ENCODE data around the gene PHEX. TPM values are rescaled to one million over a fixed set of nuclear protein-coding genes. Genes with fewer than 3 reads are reported as not detected.

Gene PHEX
- total RNA-seq, 1 experiment from 2014 or later: 1.3 TPM

- 0 out of 2 replicates have a peak, but pooled peaks cover 6% of the 10 kb centered on the region for H3K36me3 ChIP-seq (ENCODE audit: insufficient read depth, low read length)
- no peaks in the 10 kb centered on the region for H3K4me1 ChIP-seq (ENCODE audit: low read length)
- no peak for DNase-seq
- H2AFZ ChIP-seq (ENCODE audit: low read length): no peak overlapping the region
- no peaks in the 10 kb centered on the region for H4K20me1 ChIP-seq (ENCODE audit: insufficient read depth, low read depth, low read length)
- H3K27ac ChIP-seq (ENCODE audit: low read length): no peak overlapping the region
- no peak overlapping the region for H3K4me3 ChIP-seq (ENCODE audit: low read length)
- H3K9me3 ChIP-seq (ENCODE audit: low read length): no peaks in the 10 kb centered on the region
- H3K9me2 ChIP-seq (replicated peaks; ENCODE audit: insufficient read depth, low read length): no peaks in the 10 kb centered on the region
- no peak overlapping the region for H3K4me2 ChIP-seq (ENCODE audit: low read depth, low read length, poor library complexity, severe bottlenecking)
- H3K79me2 ChIP-seq (ENCODE audit: low read length): no peaks in the 10 kb centered on the region
- H3K27me3 ChIP-seq (ENCODE audit: low read length): no peaks in the 10 kb centered on the region
- no peak overlapping the region for H3K9ac ChIP-seq (ENCODE audit: low read length)
Observed at GRCh38 chrX:21998037-21998436, 34.1 kb upstream of the PHEX start.

- Histone ChIP-seq H3K4me1 (ENCODE audit: low read length) (no peaks in the 10 kb centered on the region), H4K20me1 (ENCODE audit: insufficient read depth, low read depth, low read length) (no peaks in the 10 kb centered on the region), H3K4me3 (ENCODE audit: low read length) (no peak overlapping the region), H3K9me3 (ENCODE audit: low read length) (no peaks in the 10 kb centered on the region), H3K36me3 (ENCODE audit: insufficient read depth, low read length) (no peaks in the 10 kb centered on the region), H2AFZ (ENCODE audit: low read length) (no peak overlapping the region), H3K79me2 (ENCODE audit: low read length) (no peaks in the 10 kb centered on the region), H3K9ac (ENCODE audit: low read length) (no peak overlapping the region), H3K4me2 (ENCODE audit: low read depth, low read length, poor library complexity, severe bottlenecking) (no peak overlapping the region), H3K27me3 (ENCODE audit: low read length) (no peaks in the 10 kb centered on the region), H3K27ac (ENCODE audit: low read length) (no peak overlapping the region), H3K9me2 (replicated peaks; ENCODE audit: insufficient read depth, low read length) (no peaks in the 10 kb centered on the region)
- no peak for DNase-seq
Observed at GRCh38 chrX:22004866-22005265, 27.3 kb upstream of the PHEX start.

GRCh38 chrX:22012051-22012450 is 20.1 kb upstream of the PHEX start:
- Histone ChIP-seq H2AFZ (ENCODE audit: low read length) (no peak overlapping the region), H3K9ac (ENCODE audit: low read length) (no peak overlapping the region), H3K27ac (ENCODE audit: low read length) (no peak overlapping the region), H3K4me2 (ENCODE audit: low read depth, low read length, poor library complexity, severe bottlenecking) (no peak overlapping the region), H3K36me3 (ENCODE audit: insufficient read depth, low read length) (no peaks in the 10 kb centered on the region), H3K4me3 (ENCODE audit: low read length) (no peak overlapping the region), H3K79me2 (ENCODE audit: low read length) (no peaks in the 10 kb centered on the region), H3K9me3 (ENCODE audit: low read length) (no peaks in the 10 kb centered on the region), H3K4me1 (ENCODE audit: low read length) (no peaks in the 10 kb centered on the region), H4K20me1 (ENCODE audit: insufficient read depth, low read depth, low read length) (no peaks in the 10 kb centered on the region), H3K9me2 (replicated peaks; ENCODE audit: insufficient read depth, low read length) (no peaks in the 10 kb centered on the region), H3K27me3 (ENCODE audit: low read length) (no peaks in the 10 kb centered on the region)
- no peak for DNase-seq

GRCh38 chrX:22012931-22013330 is 19.2 kb upstream of the PHEX start:
- no peak overlapping the region for H3K4me2 ChIP-seq (ENCODE audit: low read depth, low read length, poor library complexity, severe bottlenecking)
- H3K36me3 ChIP-seq (ENCODE audit: insufficient read depth, low read length): no peaks in the 10 kb centered on the region
- no peaks in the 10 kb centered on the region for H3K9me3 ChIP-seq (ENCODE audit: low read length)
- no peak overlapping the region for H3K9ac ChIP-seq (ENCODE audit: low read length)
- no peaks in the 10 kb centered on the region for H3K4me1 ChIP-seq (ENCODE audit: low read length)
- no peak overlapping the region for H3K4me3 ChIP-seq (ENCODE audit: low read length)
- no peaks in the 10 kb centered on the region for H3K27me3 ChIP-seq (ENCODE audit: low read length)
- no peaks in the 10 kb centered on the region for H4K20me1 ChIP-seq (ENCODE audit: insufficient read depth, low read depth, low read length)
- H3K9me2 ChIP-seq (replicated peaks; ENCODE audit: insufficient read depth, low read length): no peaks in the 10 kb centered on the region
- no peak overlapping the region for H2AFZ ChIP-seq (ENCODE audit: low read length)
- no peak for DNase-seq
- H3K27ac ChIP-seq (ENCODE audit: low read length): no peak overlapping the region
- H3K79me2 ChIP-seq (ENCODE audit: low read length): no peaks in the 10 kb centered on the region

GRCh38 chrX:22015139-22015750 is 16.9 kb upstream of the PHEX start:
- no peaks in the 10 kb centered on the region for H3K79me2 ChIP-seq (ENCODE audit: low read length)
- no peak overlapping the region for H3K4me3 ChIP-seq (ENCODE audit: low read length)
- no peaks in the 10 kb centered on the region for H3K36me3 ChIP-seq (ENCODE audit: insufficient read depth, low read length)
- no peaks in the 10 kb centered on the region for H3K9me2 ChIP-seq (replicated peaks; ENCODE audit: insufficient read depth, low read length)
- no peak overlapping the region for H3K9ac ChIP-seq (ENCODE audit: low read length)
- no peaks in the 10 kb centered on the region for H4K20me1 ChIP-seq (ENCODE audit: insufficient read depth, low read depth, low read length)
- no peak overlapping the region for H3K27ac ChIP-seq (ENCODE audit: low read length)
- H3K4me2 ChIP-seq (ENCODE audit: low read depth, low read length, poor library complexity, severe bottlenecking): no peak overlapping the region
- no peaks in the 10 kb centered on the region for H3K9me3 ChIP-seq (ENCODE audit: low read length)
- no peaks in the 10 kb centered on the region for H3K27me3 ChIP-seq (ENCODE audit: low read length)
- no peak overlapping the region for H2AFZ ChIP-seq (ENCODE audit: low read length)
- H3K4me1 ChIP-seq (ENCODE audit: low read length): no peaks in the 10 kb centered on the region
- no peak for DNase-seq

- no peaks in the 10 kb centered on the region for H4K20me1 ChIP-seq (ENCODE audit: insufficient read depth, low read depth, low read length)
- no peaks in the 10 kb centered on the region for H3K9me2 ChIP-seq (replicated peaks; ENCODE audit: insufficient read depth, low read length)
- H3K79me2 ChIP-seq (ENCODE audit: low read length): no peaks in the 10 kb centered on the region
- DNase-seq: no peak
- no peak overlapping the region for H2AFZ ChIP-seq (ENCODE audit: low read length)
- H3K27me3 ChIP-seq (ENCODE audit: low read length): no peaks in the 10 kb centered on the region
- H3K4me1 ChIP-seq (ENCODE audit: low read length): no peaks in the 10 kb centered on the region
- no peak overlapping the region for H3K9ac ChIP-seq (ENCODE audit: low read length)
- no peak overlapping the region for H3K4me3 ChIP-seq (ENCODE audit: low read length)
- H3K27ac ChIP-seq (ENCODE audit: low read length): no peak overlapping the region
- H3K9me3 ChIP-seq (ENCODE audit: low read length): no peaks in the 10 kb centered on the region
- no peak overlapping the region for H3K4me2 ChIP-seq (ENCODE audit: low read depth, low read length, poor library complexity, severe bottlenecking)
- no peaks in the 10 kb centered on the region for H3K36me3 ChIP-seq (ENCODE audit: insufficient read depth, low read length)
Observed at GRCh38 chrX:22021751-22022324, 10.3 kb upstream of the PHEX start.

GRCh38 chrX:22024577-22024976 is 7.5 kb upstream of the PHEX start:
- Histone ChIP-seq H3K4me3 (ENCODE audit: low read length) (no peak overlapping the region), H3K36me3 (ENCODE audit: insufficient read depth, low read length) (no peaks in the 10 kb centered on the region), H3K79me2 (ENCODE audit: low read length) (no peaks in the 10 kb centered on the region), H3K27ac (ENCODE audit: low read length) (no peak overlapping the region), H3K4me2 (ENCODE audit: low read depth, low read length, poor library complexity, severe bottlenecking) (no peak overlapping the region), H3K27me3 (ENCODE audit: low read length) (no peaks in the 10 kb centered on the region), H3K4me1 (ENCODE audit: low read length) (no peaks in the 10 kb centered on the region), H3K9me2 (replicated peaks; ENCODE audit: insufficient read depth, low read length) (no peaks in the 10 kb centered on the region), H4K20me1 (ENCODE audit: insufficient read depth, low read depth, low read length) (no peaks in the 10 kb centered on the region), H3K9ac (ENCODE audit: low read length) (no peak overlapping the region), H3K9me3 (ENCODE audit: low read length) (no peaks in the 10 kb centered on the region), H2AFZ (ENCODE audit: low read length) (no peak overlapping the region)
- no peak for DNase-seq

GRCh38 chrX:22025751-22026150 is 6.4 kb upstream of the PHEX start:
- H3K4me2 ChIP-seq (ENCODE audit: low read depth, low read length, poor library complexity, severe bottlenecking): no peak overlapping the region
- no peaks in the 10 kb centered on the region for H4K20me1 ChIP-seq (ENCODE audit: insufficient read depth, low read depth, low read length)
- no peak for DNase-seq
- no peaks in the 10 kb centered on the region for H3K9me2 ChIP-seq (replicated peaks; ENCODE audit: insufficient read depth, low read length)
- H3K9me3 ChIP-seq (ENCODE audit: low read length): no peaks in the 10 kb centered on the region
- no peak overlapping the region for H3K27ac ChIP-seq (ENCODE audit: low read length)
- no peaks in the 10 kb centered on the region for H3K27me3 ChIP-seq (ENCODE audit: low read length)
- H3K79me2 ChIP-seq (ENCODE audit: low read length): no peaks in the 10 kb centered on the region
- H3K4me1 ChIP-seq (ENCODE audit: low read length): no peaks in the 10 kb centered on the region
- no peak overlapping the region for H3K9ac ChIP-seq (ENCODE audit: low read length)
- H2AFZ ChIP-seq (ENCODE audit: low read length): no peak overlapping the region
- H3K4me3 ChIP-seq (ENCODE audit: low read length): no peak overlapping the region
- H3K36me3 ChIP-seq (ENCODE audit: insufficient read depth, low read length): no peaks in the 10 kb centered on the region
